AG09319 (cell line): ENCODE data around the gene OR52E2.

Experiments used
- DNase-seq: peaks from one replicate; pipeline ENCODE4 v3.0.0-alpha.2; 2010; ENCODE audit warnings: low read depth; ENCODE audit errors: extremely low read depth
- CTCF ChIP-seq: IDR thresholded peaks from 2 replicates; pipeline ENCODE4 v1.5.1; 2011; ENCODE audit warnings: low read depth, mild to moderate bottlenecking, inconsistent platforms, low read length, moderate library complexity

The OR52E2 gene

DNA sequence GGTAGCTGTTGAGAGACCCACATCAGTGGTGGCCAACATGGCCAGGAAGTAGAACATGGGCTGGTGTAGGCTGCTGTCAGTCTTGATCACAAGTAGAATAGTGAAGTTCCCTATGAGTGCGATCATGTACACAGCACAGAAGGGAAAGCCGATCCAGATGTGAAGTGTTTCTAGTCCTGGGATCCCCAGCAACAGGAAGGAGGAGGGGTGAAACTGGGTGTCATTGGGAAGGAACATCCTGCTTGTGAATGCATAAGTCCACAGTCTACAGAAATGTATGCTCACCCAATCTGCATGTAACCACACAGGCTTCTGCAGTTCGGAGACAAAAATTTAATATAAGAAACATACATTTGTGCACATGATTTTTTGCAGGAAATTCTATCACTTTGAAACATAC is at the start of gene OR52E2:
TSS of gene OR52E2 (minus strand) at position 237 of the 400 bp plus-strand sequence. CDS start at position 237, 0 bp downstream.
- DNase-seq = no peak
- no peak for TF ChIP-seq CTCF

GRCh38 chr11:5107285-5107684 is 47.9 kb upstream of the OR52E2 start:
- DNase-seq = no peak
- no peak for TF ChIP-seq CTCF

GRCh38 chr11:5103066-5103465 is 43.6 kb upstream of the OR52E2 start:
- no peak for TF ChIP-seq CTCF
- no peak for DNase-seq

- no peak for DNase-seq
- no peak for TF ChIP-seq CTCF
These were observed 42.8 kb upstream of the OR52E2 start for GRCh38 chr11:5102246-5102645.

DNA sequence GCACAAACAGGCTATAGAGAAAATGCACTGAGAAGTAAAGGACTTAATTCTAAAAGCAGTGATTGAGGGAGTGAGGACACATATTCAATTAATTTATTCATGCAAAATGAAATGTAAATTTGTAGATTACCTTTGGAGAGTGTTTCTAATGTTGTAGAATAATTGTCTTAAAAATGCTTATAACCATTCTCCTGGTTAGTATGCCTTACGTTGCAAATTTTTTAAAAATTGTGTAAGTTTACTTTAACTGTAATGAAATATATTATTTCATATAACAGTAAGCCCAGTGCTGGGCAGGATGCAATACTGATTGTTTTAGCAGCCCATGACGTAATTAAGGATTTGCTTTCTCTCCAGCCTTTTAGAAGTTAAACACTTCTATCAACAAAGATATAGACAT is 36.6 kb upstream of the OR52E2 start:
- no peak for DNase-seq

GRCh38 chr11:5092821-5093585 is 33.6 kb upstream of the OR52E2 start:
- no peak for DNase-seq
- no peak for TF ChIP-seq CTCF

More for the DNA sequence above, 36.6 kb upstream of the OR52E2 start:
- no peak for TF ChIP-seq CTCF

- TF ChIP-seq CTCF = no peak
- DNase-seq = no peak
These were observed 31.2 kb upstream of the OR52E2 start for GRCh38 chr11:5090668-5091067.
